Testis (tissue), 2 donors: ENCODE data around the gene BLMH.

Experiments
- POLR2A ChIP-seq: fragments of 450-650 bp; IDR thresholded peaks from one replicate; pipeline ENCODE4 v1.6.1; 2017; ENCODE audit warnings: antibody characterized with exemption, mild to moderate bottlenecking, moderate library complexity
- TF ChIP-seq, protein P1 (sequence below), 3 experiments: fragments of 450-650 bp in 2 of 3; fragments of 200-600 bp in 1 of 3; sonication (generic) in 1 of 3; IDR thresholded peaks; one replicate each; pipeline ENCODE4 v1.5.1; 2016 to 2019; ENCODE audit warnings: antibody characterized with exemption in 3 of 3, mild to moderate bottlenecking in 2 of 3, moderate library complexity in 1 of 3

DNA sequence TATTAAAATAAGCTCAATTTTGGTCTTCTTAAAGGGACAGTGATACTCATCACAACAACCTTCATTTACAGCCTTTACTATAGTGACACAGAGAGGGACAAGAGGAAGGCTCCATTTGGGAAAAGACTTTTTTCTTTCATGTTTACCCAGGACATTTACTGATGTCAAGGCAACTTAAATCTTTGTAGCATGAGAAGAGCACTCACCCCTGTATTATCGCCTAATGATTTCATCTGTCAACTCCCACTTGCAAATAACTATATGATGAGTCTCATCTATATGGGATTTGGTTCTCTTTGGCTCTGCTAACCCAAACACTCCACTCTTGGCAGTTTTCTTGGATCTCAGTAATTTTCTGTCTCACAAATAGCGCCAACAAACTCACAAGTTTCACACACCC lies 24.1 kb downstream of the BLMH start:
- TF ChIP-seq, protein P1, sequence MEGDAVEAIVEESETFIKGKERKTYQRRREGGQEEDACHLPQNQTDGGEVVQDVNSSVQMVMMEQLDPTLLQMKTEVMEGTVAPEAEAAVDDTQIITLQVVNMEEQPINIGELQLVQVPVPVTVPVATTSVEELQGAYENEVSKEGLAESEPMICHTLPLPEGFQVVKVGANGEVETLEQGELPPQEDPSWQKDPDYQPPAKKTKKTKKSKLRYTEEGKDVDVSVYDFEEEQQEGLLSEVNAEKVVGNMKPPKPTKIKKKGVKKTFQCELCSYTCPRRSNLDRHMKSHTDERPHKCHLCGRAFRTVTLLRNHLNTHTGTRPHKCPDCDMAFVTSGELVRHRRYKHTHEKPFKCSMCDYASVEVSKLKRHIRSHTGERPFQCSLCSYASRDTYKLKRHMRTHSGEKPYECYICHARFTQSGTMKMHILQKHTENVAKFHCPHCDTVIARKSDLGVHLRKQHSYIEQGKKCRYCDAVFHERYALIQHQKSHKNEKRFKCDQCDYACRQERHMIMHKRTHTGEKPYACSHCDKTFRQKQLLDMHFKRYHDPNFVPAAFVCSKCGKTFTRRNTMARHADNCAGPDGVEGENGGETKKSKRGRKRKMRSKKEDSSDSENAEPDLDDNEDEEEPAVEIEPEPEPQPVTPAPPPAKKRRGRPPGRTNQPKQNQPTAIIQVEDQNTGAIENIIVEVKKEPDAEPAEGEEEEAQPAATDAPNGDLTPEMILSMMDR (IDR thresholded peaks at IDR 0.05) = no peak
- TF ChIP-seq POLR2A = no peak
